Measurements from ENCODE around the gene SARDH. TPM values are rescaled to one million over a fixed set of nuclear protein-coding genes. Genes with fewer than 3 reads are reported as not detected.

SARDH gene
- total and polyA plus RNA-seq, 9 of the 15 experiments (the other 6 are each of a cell fraction or from before 2014, with no cell fraction given): 0.14 TPM; not detected in 8

- CTCF ChIA-PET (ENCODE audit: low intra/inter-chr PET ratio): no interaction called here
- Histone ChIP-seq H4K20me1 (replicated peaks; ENCODE audit: control insufficient read depth, insufficient read depth, low read length) (peaks cover 3% of the 10 kb centered on the region), H3K9me1 (ENCODE audit: control insufficient read depth, insufficient read depth, low read length) (no peaks in the 10 kb centered on the region), H3K4me1 (replicated peaks in 1 of 2; ENCODE audit: control insufficient read depth in 2 of 2, insufficient read depth in 2 of 2, low read length in 2 of 2) (0 out of 5 replicates have a peak, but pooled peaks cover 0 to 3% of the 10 kb centered on the region in 2 experiments), H3K27me3 (ENCODE audit: control insufficient read depth in 2 of 2, insufficient read depth in 2 of 2, low read length in 2 of 2) (peaks cover 20 to 66% of the 10 kb centered on the region in 2 experiments; a peak in 4 of 5 replicates), H3K79me2 (ENCODE audit: control insufficient read depth, insufficient read depth, low read length) (no peaks in the 10 kb centered on the region), H3K4me2 (ENCODE audit: insufficient read depth, low read length) (no peak overlapping the region), H3K36me3 (ENCODE audit: control insufficient read depth, insufficient read depth, low read length) (no peaks in the 10 kb centered on the region), H3K4me3 (no peak overlapping the region), H3K9ac (ENCODE audit: insufficient read depth in 1 of 2, low read depth in 2 of 2, low read length in 2 of 2) (no peak overlapping the region), H3K9me3 (replicated peaks; ENCODE audit: control insufficient read depth, insufficient read depth, low read depth, low read length) (no peaks in the 10 kb centered on the region), H2AFZ (ENCODE audit: low read depth, low read length) (no peak overlapping the region), H3K27ac (ENCODE audit: extremely low read depth, low read depth, low read length) (no peak overlapping the region)
- intact Hi-C loops (cut with micrococcal nuclease) (no loop called here), in situ Hi-C loops (cut with MboI) (no loop called here)
- POLR2A ChIA-PET: interaction anchor here (0.6 kb wide), 1 partner anchor 1991 kb away, joined by 3 read pairs; no protein-coding TSS in a partner anchor
- WGBS (ENCODE audit: insufficient coverage, low coverage, missing lambda C conversion rate): 4% methylated on average over 10 of the region's 12 CpGs
- TF ChIP-seq ZNF408 (CRISPR knock-in tag; IDR thresholded peaks at IDR 0.05; ENCODE audit: low read depth) (no peak), ZNF253 (CRISPR knock-in tag; conservative IDR thresholded peaks at IDR 0.05) (no peak), HMBOX1 (IDR thresholded peaks at IDR 0.05) (no peak), WHSC1 (IDR thresholded peaks at IDR 0.05; ENCODE audit: low read length) (no peak), BRF1 (IDR thresholded peaks at IDR 0.05; ENCODE audit: borderline replicate concordance, extremely low read depth, insufficient read length) (no peak), FOXK2 (conservative IDR thresholded peaks at IDR 0.05 in 1 of 2, IDR thresholded peaks at IDR 0.05 in 1 of 2; ENCODE audit: low read depth in 2 of 2) (no peak), HNRNPK (IDR thresholded peaks at IDR 0.05; ENCODE audit: low read depth, low read length, poor library complexity, severe bottlenecking) (no peak), NFXL1 (CRISPR knock-in tag; IDR thresholded peaks at IDR 0.05) (no peak), HLTF (IDR thresholded peaks at IDR 0.05) (no peak), SIN3A (IDR thresholded peaks at IDR 0.05; ENCODE audit: borderline replicate concordance in 2 of 2, control insufficient read depth in 1 of 2, low read depth in 2 of 2, low read length in 2 of 2) (no peak), PCBP1 (IDR thresholded peaks at IDR 0.05; ENCODE audit: low read depth, low read length, poor library complexity, severe bottlenecking) (no peak), ZNF175 (CRISPR knock-in tag; IDR thresholded peaks at IDR 0.05; ENCODE audit: low read depth) (no peak)
- TF ChIP-seq, protein P1, sequence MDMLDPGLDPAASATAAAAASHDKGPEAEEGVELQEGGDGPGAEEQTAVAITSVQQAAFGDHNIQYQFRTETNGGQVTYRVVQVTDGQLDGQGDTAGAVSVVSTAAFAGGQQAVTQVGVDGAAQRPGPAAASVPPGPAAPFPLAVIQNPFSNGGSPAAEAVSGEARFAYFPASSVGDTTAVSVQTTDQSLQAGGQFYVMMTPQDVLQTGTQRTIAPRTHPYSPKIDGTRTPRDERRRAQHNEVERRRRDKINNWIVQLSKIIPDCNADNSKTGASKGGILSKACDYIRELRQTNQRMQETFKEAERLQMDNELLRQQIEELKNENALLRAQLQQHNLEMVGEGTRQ (CRISPR knock-in tag; IDR thresholded peaks at IDR 0.05): no peak
- DNase-seq (ENCODE audit: extremely low read depth in 1 of 4, low spot score in 3 of 4) (no peak), ATAC-seq (no peak), FAIRE-seq (no peak)
- no TSS peak for BruUV-seq (replicated peaks)
These were observed 88.1 kb downstream of the SARDH start for GRCh38 chr9:133650026-133650425.
